HCT116 (cell line): ENCODE results near the gene PGGT1B. TPM values are rescaled to one million over a fixed set of nuclear protein-coding genes. Genes with fewer than 3 reads are reported as not detected.

Experiments used
- ATAC-seq: fragments of 200-7000 bp; cut with Tn5 transposase; 2 replicates; pipeline ENCODE4 v1.9.1; 2020; ENCODE audit warnings: mild to moderate bottlenecking, moderate library complexity
- BruUV-seq: library from RNA; stranded (reverse); fragments of 400-500 nt; replicated peaks from 2 replicates; lab custom pipeline; 2021; lab: Mats Ljungman, UMichigan
- CTCF ChIA-PET: fragments of 300-600 bp; sonication (Branson Sonifier 250); formaldehyde crosslinking; loops from one replicate; lab custom pipeline; 2021; ENCODE audit warnings: antibody characterized with exemption; lab: Charles Lee
- POLR2A ChIA-PET: fragments of 300-600, 350-600 bp; sonication (Branson Sonifier 250); formaldehyde crosslinking; loops from one replicate; lab custom pipeline; 2021; ENCODE audit warnings: antibody characterized with exemption; lab: Charles Lee
- RAD21 ChIA-PET, 2 experiments: fragments of 300-600 bp; sonication (Branson Sonifier 250); formaldehyde crosslinking; loops; one replicate each; lab custom pipeline; 2023; ENCODE audit warnings: low total read pairs in 2 of 2; ENCODE audit not compliant: uncharacterized antibody in 2 of 2, unreplicated experiment in 2 of 2, low non-redundant PET in 1 of 2; lab: Charles Lee
- DNase-seq: peaks from one replicate; pipeline ENCODE4 v3.0.0-alpha.2; 2010; ENCODE audit warnings: low read depth, low spot score
- H2AFZ ChIP-seq: fragments of 200-600 bp; shearing (Covaris generic), sonication (generic); 2 replicates; pipeline ENCODE4 v1.6.1; 2017; ENCODE audit warnings: low read depth, mixed run types, mixed read lengths, antibody characterized with exemption, low read length; ENCODE audit not compliant: poor library complexity, severe bottlenecking
- H3K27ac ChIP-seq: 2 replicates; pipeline ENCODE4 v1.5.1; 2012; ENCODE audit warnings: low read depth, low read length
- H3K27me3 ChIP-seq: fragments of 200-600 bp; sonication (generic); 2 replicates; pipeline ENCODE4 v1.6.1; 2016; ENCODE audit warnings: mixed run types, low read length, mixed read lengths; ENCODE audit not compliant: insufficient read depth
- H3K36me3 ChIP-seq, 2 experiments: fragments of 200-500 bp in 1 of 2; fragments of 200-600 bp in 1 of 2; sonication (Bioruptor generic) in 1 of 2; sonication (generic) in 1 of 2; 2 replicates each; pipeline versions ENCODE4 v1.5.1 to v1.6.1; 2014 to 2016; ENCODE audit warnings: low read length in 2 of 2, inconsistent platforms in 1 of 2, mixed read lengths in 1 of 2, mixed run types in 1 of 2; ENCODE audit not compliant: insufficient read depth in 2 of 2, control insufficient read depth in 1 of 2
- H3K4me1 ChIP-seq, 2 experiments: fragments of 200-600 bp in 1 of 2; sonication (generic) in 1 of 2; 2 replicates each; pipeline versions ENCODE4 v1.5.1 to v1.6.1; 2012 to 2017; ENCODE audit warnings: low read length in 2 of 2, inconsistent platforms in 1 of 2, mild to moderate bottlenecking in 1 of 2, mixed read lengths in 1 of 2, mixed run types in 1 of 2, moderate library complexity in 1 of 2; ENCODE audit not compliant: insufficient read depth in 2 of 2, control insufficient read depth in 1 of 2
- H3K4me2 ChIP-seq: fragments of 200-600 bp; sonication (generic); 2 replicates; pipeline ENCODE4 v1.6.1; 2017; ENCODE audit warnings: mixed run types, low read length, mixed read lengths
- H3K4me3 ChIP-seq, 2 experiments: fragments of 200-600 bp in 1 of 2; sonication (generic) in 1 of 2; replicated peaks in 1 of 2; 2 replicates each; pipeline ENCODE4 v1.5.1; 2011 to 2016; ENCODE audit warnings: low read length in 2 of 2, control low read depth in 1 of 2, low read depth in 1 of 2, mild to moderate bottlenecking in 1 of 2, mixed read lengths in 1 of 2, mixed run types in 1 of 2
- H3K79me2 ChIP-seq: fragments of 200-600 bp; sonication (generic); 2 replicates; pipeline ENCODE4 v1.6.1; 2017; ENCODE audit warnings: mild to moderate bottlenecking, mixed run types, low read length, moderate library complexity, mixed read lengths; ENCODE audit not compliant: insufficient read depth
- H3K9ac ChIP-seq: fragments of 200-600 bp; sonication (generic); 2 replicates; pipeline ENCODE4 v1.6.1; 2016; ENCODE audit warnings: low read length, mixed read lengths
- H3K9me2 ChIP-seq: fragments of 200-600 bp; sonication (generic), shearing (Covaris generic); 2 replicates; pipeline ENCODE4 v1.6.1; 2017; ENCODE audit warnings: mixed run types, mild to moderate bottlenecking, moderate library complexity; ENCODE audit not compliant: insufficient read depth
- H3K9me3 ChIP-seq, 2 experiments: fragments of 200-500 bp in 1 of 2; fragments of 200-600 bp in 1 of 2; sonication (Bioruptor generic) in 1 of 2; sonication (generic) in 1 of 2; 2 replicates each; pipeline ENCODE4 v1.6.1; 2014 to 2017; ENCODE audit warnings: low read length in 2 of 2, mixed read lengths in 2 of 2, inconsistent platforms in 1 of 2, low read depth in 1 of 2, mild to moderate bottlenecking in 1 of 2, mixed run types in 1 of 2, moderate library complexity in 1 of 2; ENCODE audit not compliant: control insufficient read depth in 1 of 2, insufficient read depth in 1 of 2
- H4K20me1 ChIP-seq: fragments of 200-600 bp; sonication (generic), shearing (Covaris generic); 2 replicates; pipeline ENCODE4 v1.6.1; 2017; ENCODE audit warnings: mixed run types, mild to moderate bottlenecking, moderate library complexity; ENCODE audit not compliant: insufficient read depth
- CEBPB ChIP-seq: IDR thresholded peaks from 2 replicates; pipeline ENCODE4 v1.6.1; 2012; ENCODE audit warnings: low read depth
- CTCF ChIP-seq, 3 experiments: fragments of 200-600 bp in 1 of 3; sonication (generic) in 1 of 3; IDR thresholded peaks in 2 of 3; conservative IDR thresholded peaks in 1 of 3; 2 replicates each; pipeline ENCODE4 v1.5.1; 2012 to 2017; ENCODE audit warnings: low read depth in 2 of 3, low read length in 2 of 3, antibody characterized with exemption in 1 of 3, borderline replicate concordance in 1 of 3, control low read depth in 1 of 3, mild to moderate bottlenecking in 1 of 3, mixed read lengths in 1 of 3, mixed run types in 1 of 3, moderate library complexity in 1 of 3; ENCODE audit not compliant: insufficient read depth in 1 of 3
- ELF1 ChIP-seq: IDR thresholded peaks from 2 replicates; pipeline ENCODE4 v1.6.1; 2012; ENCODE audit warnings: low read depth, borderline replicate concordance
- EZH2 ChIP-seq: fragments of 200-600 bp; sonication (generic); IDR thresholded peaks from 2 replicates; pipeline ENCODE4 v1.6.1; 2017; ENCODE audit warnings: antibody characterized with exemption, mixed run types
- EZH2phosphoT487 ChIP-seq: fragments of 200-600 bp; IDR thresholded peaks from 2 replicates; pipeline ENCODE4 v1.6.1; 2018; ENCODE audit warnings: antibody characterized with exemption, borderline replicate concordance
- MAX ChIP-seq: IDR thresholded peaks from 2 replicates; pipeline ENCODE4 v1.6.1; 2012
- SP1 ChIP-seq: IDR thresholded peaks from 2 replicates; pipeline ENCODE4 v1.6.1; 2012; ENCODE audit warnings: low read depth
- SRF ChIP-seq: IDR thresholded peaks from 2 replicates; pipeline ENCODE4 v1.6.1; 2012; ENCODE audit warnings: low read depth
- ZBTB33 ChIP-seq: IDR thresholded peaks from 2 replicates; pipeline ENCODE4 v1.6.1; 2011; ENCODE audit warnings: mild to moderate bottlenecking, low read length, moderate library complexity; ENCODE audit not compliant: insufficient replicate concordance; ENCODE audit errors: extremely low read depth
- intact Hi-C: fragments of 100-400 bp; cut with micrococcal nuclease; formaldehyde crosslinking; loops from 2 replicates; pipeline ENCODE4 v1.10.0; 2022
- total RNA-seq: library from RNA; stranded (reverse); gene quantifications from one replicate; pipeline ENCODE4 v1.2.1, GENCODE V29; 2021; ENCODE audit not compliant: unreplicated experiment

PGGT1B gene
- total RNA-seq, 1 experiment from 2014 or later: 45.8 TPM

- TF ChIP-seq CTCF (IDR thresholded peaks at IDR 0.05 in 2 of 3, conservative IDR thresholded peaks at IDR 0.05 in 1 of 3; ENCODE audit: borderline replicate concordance in 1 of 3, insufficient read depth in 1 of 3, low read depth in 2 of 3, low read length in 2 of 3): no peak
Observed at GRCh38 chr5:115296124-115297022, 33.7 kb upstream of the PGGT1B start, which contains the start of gene CCDC112 (continued).

- Histone ChIP-seq H3K9ac (peak overlapping the region; percentile 70), H3K4me3 (peak overlapping the region; percentile 70 to 75), H3K4me2 (peak overlapping the region; percentile 97), H3K27me3 (no peaks in the 10 kb centered on the region), H3K9me3 (0 out of 4 replicates have a peak, but pooled peaks cover 0 to 3% of the 10 kb centered on the region in 2 experiments), H3K9me2 (no peaks in the 10 kb centered on the region), H3K4me1 (peaks cover 3 to 15% of the 10 kb centered on the region in 2 experiments; a peak in 3 of 4 replicates), H2AFZ (no peak overlapping the region), H3K79me2 (peaks cover 41% of the 10 kb centered on the region), H4K20me1 (no peaks in the 10 kb centered on the region), H3K27ac (peak overlapping the region; percentile 69), H3K36me3 (0 out of 4 replicates have a peak, but pooled peaks cover 0 to 7% of the 10 kb centered on the region in 2 experiments)
- ChIA-PET POLR2A (interaction anchor here (1.2 kb wide), 1 partner anchor 9 kb away, joined by 5 read pairs; no protein-coding TSS in a partner anchor), CTCF (interaction anchor here (1.9 kb wide), 1 partner anchor 198 kb away, joined by 5 read pairs; no protein-coding TSS in a partner anchor), RAD21 (interaction anchor here in 1 of 2 experiments (1.2 kb wide), 1 partner anchor 279 kb away, joined by 3 read pairs; no protein-coding TSS in a partner anchor)
- ATAC-seq (peak; percentile 48), DNase-seq (no peak)
- intact Hi-C loops: no loop called here
- no peak for TF ChIP-seq EZH2
- no peak for TF ChIP-seq ZBTB33
- TF ChIP-seq ELF1: no peak
- TF ChIP-seq MAX: no peak
- no peak for TF ChIP-seq EZH2phosphoT487
- TF ChIP-seq CTCF (IDR thresholded peaks at IDR 0.05 in 2 of 3, conservative IDR thresholded peaks at IDR 0.05 in 1 of 3; ENCODE audit: borderline replicate concordance in 1 of 3, insufficient read depth in 1 of 3, low read depth in 2 of 3, low read length in 2 of 3): no peak
- no peak for TF ChIP-seq SP1
- no peak for TF ChIP-seq SRF
- no peak for TF ChIP-seq CEBPB
- no TSS peak for BruUV-seq
Observed at GRCh38 chr5:115295777-115296123, 33.1 kb upstream of the PGGT1B start.
